ENCODE data around the gene TEX29. TPM values are rescaled to one million over a fixed set of nuclear protein-coding genes. Genes with fewer than 3 reads are reported as not detected.

TEX29 gene
- total and polyA plus RNA-seq, 10 of the 15 experiments (the other 5 are each of a cell fraction or from before 2014, with no cell fraction given): 0.14 to 0.30 (median 0.22) TPM; not detected in 7

DNA sequence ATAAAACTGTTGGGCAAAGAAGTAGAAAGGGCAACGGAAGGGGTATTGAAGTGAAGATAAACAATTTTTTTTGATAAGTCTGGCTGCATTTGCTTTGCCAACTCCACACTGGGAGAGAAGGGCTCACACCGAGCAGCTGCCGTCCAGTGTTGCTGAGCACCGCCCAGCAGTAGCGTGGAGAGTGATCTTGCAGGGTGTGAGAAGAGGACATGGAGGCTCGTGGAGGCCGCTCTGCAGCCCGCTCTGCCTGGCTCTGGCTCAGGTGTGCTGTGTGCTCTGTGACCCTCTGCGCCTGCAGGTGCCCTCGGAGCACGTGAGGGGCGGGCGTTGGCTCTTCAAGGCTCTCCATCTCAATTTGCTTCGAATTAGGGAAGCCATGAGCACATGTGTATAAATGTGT, 35.9 kb upstream of the TEX29 start:
- Histone ChIP-seq H4K20me1 (ENCODE audit: control insufficient read depth, insufficient read depth) (no peaks in the 10 kb centered on the region), H3K27ac (ENCODE audit: control insufficient read depth, insufficient read depth) (no peak overlapping the region), H3K4me3 (no peak overlapping the region), H3K9ac (ENCODE audit: control insufficient read depth, insufficient read depth, low read length) (no peak overlapping the region), H3K79me2 (ENCODE audit: control insufficient read depth, insufficient read depth, low read length) (no peaks in the 10 kb centered on the region), H3K4me1 (ENCODE audit: control insufficient read depth, insufficient read depth, low read length) (no peaks in the 10 kb centered on the region), H3K27me3 (replicated peaks in 1 of 2; ENCODE audit: control insufficient read depth in 2 of 2, insufficient read depth in 2 of 2, low read length in 1 of 2) (no peaks in the 10 kb centered on the region), H3K9me3 (replicated peaks; ENCODE audit: control insufficient read depth, insufficient read depth, low read length) (no peaks in the 10 kb centered on the region), H3K4me2 (ENCODE audit: control insufficient read depth, insufficient read depth) (no peak overlapping the region), H2AFZ (ENCODE audit: control insufficient read depth, low read depth, low read length) (no peak overlapping the region), H3K36me3 (ENCODE audit: control insufficient read depth in 2 of 2, insufficient read depth in 2 of 2, low read length in 1 of 2) (peaks cover 30 to 45% of the 10 kb centered on the region in 2 experiments)
- in situ Hi-C loops (cut with MboI): no loop called here
- intact Hi-C loops (cut with micrococcal nuclease; ENCODE audit: unreplicated experiment): no loop called here
- no TSS peak for BruUV-seq (replicated peaks)
- SMC1A ChIA-PET (ENCODE audit: uncharacterized antibody, unreplicated experiment): no interaction called here
- no peak for ATAC-seq
- no peak for TF ChIP-seq STAT3 (IDR thresholded peaks at IDR 0.05; ENCODE audit: low read depth, low read length)
- TF ChIP-seq JUNB (IDR thresholded peaks at IDR 0.05): no peak
- TF ChIP-seq HDGF (IDR thresholded peaks at IDR 0.05): no peak
- no peak for TF ChIP-seq RELA (IDR thresholded peaks at IDR 0.05; ENCODE audit: borderline replicate concordance, partially characterized antibody)
- TF ChIP-seq PAX8 (IDR thresholded peaks at IDR 0.05): no peak
- no peak for TF ChIP-seq CHD1 (IDR thresholded peaks at IDR 0.05; ENCODE audit: low read depth, low read length)
- no peak for TF ChIP-seq TCF7 (IDR thresholded peaks at IDR 0.05; ENCODE audit: borderline replicate concordance)
- TF ChIP-seq POLR2AphosphoS5 (IDR thresholded peaks at IDR 0.05; ENCODE audit: low read length): no peak
- no peak for TF ChIP-seq ZNF207 (IDR thresholded peaks at IDR 0.05; ENCODE audit: borderline replicate concordance)
- TF ChIP-seq MEF2B (IDR thresholded peaks at IDR 0.05; ENCODE audit: partially characterized antibody, poor library complexity, severe bottlenecking): no peak
- POLR2A ChIA-PET: interaction anchor here (1.6 kb wide), 1 partner anchor 10 kb away, joined by 3 read pairs; no protein-coding TSS in a partner anchor
- over 99% methylated on average over 14 of the region's 14 CpGs for WGBS (ENCODE audit: insufficient coverage, insufficient replicate concordance, low lambda C conversion rate, missing lambda C conversion rate)
- DNase-seq (ENCODE audit: low read depth, low spot score): no peak
- CTCF ChIA-PET: interaction anchor here (1.4 kb wide), 1 partner anchor 217 kb away, joined by 5 read pairs; no protein-coding TSS in a partner anchor
- RAD21 ChIA-PET (ENCODE audit: unreplicated experiment): no interaction called here
- no peak for FAIRE-seq

Data from GM12878 (cell line).